ENCODE measurements around the gene ZNF215. TPM values are rescaled to one million over a fixed set of nuclear protein-coding genes. Genes with fewer than 3 reads are reported as not detected.
"Not testable (repeated sequence)": the region's sequence is repeated elsewhere in the genome, so short reads cannot be mapped to it uniquely, and the experiment has no call there.

ZNF215 gene
- polyA plus RNA-seq, 1 of the 3 experiments (the other 2 are of a cell fraction), result 0.15 TPM

GRCh38 chr11:6962673-6963072 lies 36.4 kb downstream of the ZNF215 start (continued):
- TF ChIP-seq REST (IDR thresholded peaks at IDR 0.05; ENCODE audit: low read depth, low read length), result no peak

- H3K4me2 ChIP-seq, result no peak overlapping the region
- H2AFZ ChIP-seq (ENCODE audit: low read depth), result no peak overlapping the region
- TF ChIP-seq SIN3A (IDR thresholded peaks at IDR 0.05; ENCODE audit: borderline replicate concordance, low read depth, low read length), result no peak
- TF ChIP-seq POLR2AphosphoS5 (IDR thresholded peaks at IDR 0.05; ENCODE audit: low read depth, low read length), result no peak
- no peak for TF ChIP-seq ZBTB33 (IDR thresholded peaks at IDR 0.05; ENCODE audit: borderline replicate concordance, low read depth)
- TF ChIP-seq USF2 (IDR thresholded peaks at IDR 0.05; ENCODE audit: borderline replicate concordance, low read depth, low read length), result no peak
- TF ChIP-seq JUND (IDR thresholded peaks at IDR 0.05), result no peak
- TF ChIP-seq RFX5 (IDR thresholded peaks at IDR 0.05; ENCODE audit: low read length), result no peak
- no peak for TF ChIP-seq EP300 (IDR thresholded peaks at IDR 0.05; ENCODE audit: borderline replicate concordance in 1 of 2, low read depth in 1 of 2, low read length in 1 of 2)
- no peaks in the 10 kb centered on the region for H3K9me3 ChIP-seq
- WGBS (ENCODE audit: low lambda C conversion rate), result 18% methylated on average over 1 of the region's 1 CpG
- no peaks in the 10 kb centered on the region for H3K9me2 ChIP-seq
- H3K27ac ChIP-seq (ENCODE audit: low read depth in 2 of 2, low read length in 1 of 2), result no peak overlapping the region
- CTCF ChIA-PET, result interaction anchor here (0.9 to 1.1 kb wide), 2 partner anchors 14 to 473 kb away, joined by 3 read pairs; no protein-coding TSS in a partner anchor
- no peaks in the 10 kb centered on the region for H3K4me1 ChIP-seq (ENCODE audit: control insufficient read depth in 1 of 2, insufficient read depth in 2 of 2, low read depth in 1 of 2, low read length in 1 of 2)
- H3F3A ChIP-seq (replicated peaks; ENCODE audit: insufficient read depth), result no peaks in the 10 kb centered on the region
- no peaks in the 10 kb centered on the region for H4K20me1 ChIP-seq (ENCODE audit: insufficient read depth)
- no peaks in the 10 kb centered on the region for H3K27me3 ChIP-seq (ENCODE audit: insufficient read depth)
- POLR2A ChIA-PET, result no interaction called here
- H3K36me3 ChIP-seq (replicated peaks in 1 of 2; ENCODE audit: control insufficient read depth in 1 of 2, insufficient read depth in 2 of 2, low read length in 1 of 2), result no peaks in the 10 kb centered on the region
- DNase-seq, result no peak
- no peak overlapping the region for H3K9ac ChIP-seq
- H3K4me3 ChIP-seq (ENCODE audit: low read depth in 2 of 2, low read length in 1 of 2), result no peak overlapping the region
- H3K79me2 ChIP-seq (ENCODE audit: insufficient read depth), result no peaks in the 10 kb centered on the region
Measured at GRCh38 chr11:6968816-6969215, 42.6 kb downstream of the ZNF215 start.

GRCh38 chr11:6969854-6970253 lies 43.6 kb downstream of the ZNF215 start:
- WGBS (ENCODE audit: low lambda C conversion rate), result 6% methylated on average over 4 of the region's 4 CpGs
- H3K27ac ChIP-seq (ENCODE audit: low read depth in 2 of 2, low read length in 1 of 2); H3K36me3 ChIP-seq (replicated peaks in 1 of 2; ENCODE audit: control insufficient read depth in 1 of 2, insufficient read depth in 2 of 2, low read length in 1 of 2); H2AFZ ChIP-seq (ENCODE audit: low read depth); H3K9ac ChIP-seq; H3K4me2 ChIP-seq; H3K27me3 ChIP-seq (ENCODE audit: insufficient read depth); DNase-seq; H3K9me2 ChIP-seq; POLR2A ChIA-PET; H4K20me1 ChIP-seq (ENCODE audit: insufficient read depth); H3K9me3 ChIP-seq; H3K4me1 ChIP-seq (ENCODE audit: control insufficient read depth in 1 of 2, insufficient read depth in 2 of 2, low read depth in 1 of 2, low read length in 1 of 2); H3F3A ChIP-seq (replicated peaks; ENCODE audit: insufficient read depth); H3K79me2 ChIP-seq (ENCODE audit: insufficient read depth); H3K4me3 ChIP-seq (ENCODE audit: low read depth in 2 of 2, low read length in 1 of 2): not testable (repeated sequence)
- CTCF ChIA-PET, result interaction anchor here (0.9 to 1.1 kb wide), 2 partner anchors 15 to 472 kb away, joined by 3 read pairs; no protein-coding TSS in a partner anchor

All from SK-N-SH (cell line).